ENCODE data around the gene EGFLAM.

EGFLAM gene

GRCh38 chr5:38445374-38446028, 187.1 kb downstream of the EGFLAM start:
- H3K4me1 Mint-ChIP-seq (ENCODE audit: low read depth), result no peaks in the 10 kb centered on the region
- no peaks in the 10 kb centered on the region for H3K36me3 Mint-ChIP-seq (ENCODE audit: low read depth)
- H3K9me3 Mint-ChIP-seq, result no peaks in the 10 kb centered on the region
- no peak overlapping the region for H3K4me3 Mint-ChIP-seq
- H3K27me3 Mint-ChIP-seq, result peaks cover 65% of the 10 kb centered on the region
- no peak overlapping the region for H3K27ac Mint-ChIP-seq

- H3K4me3 Mint-ChIP-seq, result no peak overlapping the region
- H3K36me3 Mint-ChIP-seq (ENCODE audit: low read depth), result no peaks in the 10 kb centered on the region
- H3K4me1 Mint-ChIP-seq (ENCODE audit: low read depth), result no peaks in the 10 kb centered on the region
- no peak overlapping the region for H3K27ac Mint-ChIP-seq
- peaks cover 68% of the 10 kb centered on the region for H3K27me3 Mint-ChIP-seq
- H3K9me3 Mint-ChIP-seq, result no peaks in the 10 kb centered on the region
Observed at GRCh38 chr5:38446029-38446522, 187.7 kb downstream of the EGFLAM start.

DNA sequence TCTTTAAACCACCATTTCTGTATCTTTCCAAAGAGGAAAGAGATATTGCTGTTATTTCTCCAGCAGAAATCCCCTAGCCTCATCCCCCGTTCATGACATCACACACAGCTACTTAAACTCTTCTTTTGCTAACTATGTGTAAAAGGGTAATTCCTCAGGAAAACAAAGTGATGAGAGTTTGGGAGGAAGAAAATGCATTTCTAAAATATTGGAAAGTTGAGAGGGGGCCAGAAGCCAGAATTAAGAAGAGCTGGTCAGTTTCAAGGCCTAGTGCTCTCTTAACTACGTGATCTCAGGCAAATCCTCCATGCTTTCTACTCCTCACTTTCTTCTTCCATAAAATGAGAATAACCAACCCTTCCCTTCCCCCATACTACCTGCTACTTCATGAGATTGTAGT, 188.7 kb downstream of the EGFLAM start:
- H3K4me3 Mint-ChIP-seq, result no peak overlapping the region
- H3K27me3 Mint-ChIP-seq, result peaks cover 64% of the 10 kb centered on the region
- no peaks in the 10 kb centered on the region for H3K36me3 Mint-ChIP-seq (ENCODE audit: low read depth)
- H3K9me3 Mint-ChIP-seq, result no peaks in the 10 kb centered on the region
- no peak overlapping the region for H3K27ac Mint-ChIP-seq
- H3K4me1 Mint-ChIP-seq (ENCODE audit: low read depth), result no peaks in the 10 kb centered on the region

GRCh38 chr5:38447786-38448185, 189.4 kb downstream of the EGFLAM start:
- Mint-ChIP-seq H3K4me1 (ENCODE audit: low read depth) (peaks cover 5% of the 10 kb centered on the region), H3K36me3 (ENCODE audit: low read depth) (no peaks in the 10 kb centered on the region), H3K27me3 (peaks cover 71% of the 10 kb centered on the region), H3K4me3 (no peak overlapping the region), H3K27ac (no peak overlapping the region), H3K9me3 (no peaks in the 10 kb centered on the region)

DNA sequence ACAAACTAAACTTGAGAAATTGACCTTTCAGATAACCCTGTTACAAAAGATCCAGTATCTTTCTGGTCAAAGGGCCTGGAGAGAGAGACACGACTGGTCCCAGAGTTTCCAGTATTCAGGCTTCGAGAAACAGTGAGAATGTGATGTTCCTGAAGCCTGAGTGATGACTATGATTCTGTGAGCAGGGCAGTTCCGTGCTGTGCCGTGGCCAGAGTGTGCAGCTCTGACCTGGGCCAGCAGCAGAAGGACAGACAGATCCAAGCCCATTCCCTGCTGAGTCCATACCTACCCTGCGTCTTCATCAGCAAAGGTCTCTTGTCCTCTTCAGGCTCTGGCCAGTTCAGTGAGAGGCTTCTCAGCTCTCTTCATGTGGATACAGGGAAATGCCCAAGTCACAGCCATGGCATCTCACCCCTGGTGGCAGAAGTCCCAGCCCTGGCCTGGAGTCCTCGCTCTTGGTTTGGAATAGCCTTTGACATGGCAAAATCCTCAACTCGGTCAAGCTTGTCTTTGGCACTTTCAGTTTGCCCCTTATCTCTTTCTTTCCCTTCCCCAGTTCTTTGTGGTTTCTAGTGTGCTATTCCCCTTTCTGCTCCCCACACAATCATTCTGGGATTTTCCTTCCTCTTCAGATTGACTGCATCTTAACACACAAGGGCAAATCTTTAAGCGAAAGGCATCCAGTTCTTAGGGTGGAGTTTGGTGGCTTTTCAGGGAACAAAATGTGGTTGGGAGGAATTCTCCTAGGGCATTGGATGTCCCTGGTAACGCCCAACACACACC, 190.4 kb downstream of the EGFLAM start:
- Mint-ChIP-seq H3K36me3 (ENCODE audit: low read depth) (no peaks in the 10 kb centered on the region), H3K9me3 (no peaks in the 10 kb centered on the region), H3K4me1 (ENCODE audit: low read depth) (peaks cover 15% of the 10 kb centered on the region), H3K4me3 (no peak overlapping the region), H3K27ac (no peak overlapping the region), H3K27me3 (peaks cover 81% of the 10 kb centered on the region)

- H3K4me3 Mint-ChIP-seq, result no peak overlapping the region
- H3K27me3 Mint-ChIP-seq, result peaks cover 87% of the 10 kb centered on the region
- no peaks in the 10 kb centered on the region for H3K36me3 Mint-ChIP-seq (ENCODE audit: low read depth)
- H3K9me3 Mint-ChIP-seq, result no peaks in the 10 kb centered on the region
- H3K27ac Mint-ChIP-seq, result no peak overlapping the region
- peaks cover 23% of the 10 kb centered on the region for H3K4me1 Mint-ChIP-seq (ENCODE audit: low read depth)
Observed at GRCh38 chr5:38450627-38451026, 192.3 kb downstream of the EGFLAM start.

DNA sequence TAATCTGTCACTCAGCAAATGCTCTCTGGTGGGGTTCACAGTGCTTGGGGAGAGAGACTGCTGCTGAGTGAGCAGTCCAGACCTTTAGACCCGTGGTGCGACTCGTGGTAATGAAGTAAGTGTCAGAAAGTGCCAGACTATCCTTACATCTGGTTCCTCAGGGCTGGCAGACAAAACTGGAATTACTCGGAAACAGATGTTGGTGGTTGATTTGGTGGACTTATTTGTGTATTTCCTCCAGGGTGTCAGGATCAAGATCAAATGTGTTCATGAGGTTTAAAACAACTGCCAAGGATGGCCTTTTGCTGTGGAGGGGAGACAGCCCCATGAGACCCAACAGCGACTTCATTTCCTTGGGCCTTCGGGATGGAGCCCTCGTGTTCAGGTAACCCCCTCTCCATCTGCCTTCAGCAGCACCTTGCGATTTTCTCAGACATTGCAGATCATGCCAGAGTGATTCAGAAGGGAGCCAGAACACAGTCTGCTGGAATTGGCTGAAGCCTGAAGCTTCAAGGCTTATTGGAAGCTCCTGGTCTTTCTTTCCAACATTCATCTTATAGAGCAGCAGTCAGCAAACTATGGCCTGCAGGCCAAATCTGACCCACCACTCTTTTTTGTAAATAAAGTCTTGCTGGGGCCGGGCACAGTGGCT, 192.8 kb downstream of the EGFLAM start:
- H3K4me1 Mint-ChIP-seq (ENCODE audit: low read depth), result peaks cover 23% of the 10 kb centered on the region
- no peaks in the 10 kb centered on the region for H3K36me3 Mint-ChIP-seq (ENCODE audit: low read depth)
- peaks cover 88% of the 10 kb centered on the region for H3K27me3 Mint-ChIP-seq
- H3K27ac Mint-ChIP-seq, result no peak overlapping the region
- no peaks in the 10 kb centered on the region for H3K9me3 Mint-ChIP-seq
- no peak overlapping the region for H3K4me3 Mint-ChIP-seq

GRCh38 chr5:38452201-38452600, 193.8 kb downstream of the EGFLAM start:
- H3K9me3 Mint-ChIP-seq, result no peaks in the 10 kb centered on the region
- H3K27me3 Mint-ChIP-seq, result peaks cover 88% of the 10 kb centered on the region
- H3K4me1 Mint-ChIP-seq (ENCODE audit: low read depth), result peaks cover 23% of the 10 kb centered on the region
- H3K36me3 Mint-ChIP-seq (ENCODE audit: low read depth), result no peaks in the 10 kb centered on the region
- H3K27ac Mint-ChIP-seq, result no peak overlapping the region
- no peak overlapping the region for H3K4me3 Mint-ChIP-seq

DNA sequence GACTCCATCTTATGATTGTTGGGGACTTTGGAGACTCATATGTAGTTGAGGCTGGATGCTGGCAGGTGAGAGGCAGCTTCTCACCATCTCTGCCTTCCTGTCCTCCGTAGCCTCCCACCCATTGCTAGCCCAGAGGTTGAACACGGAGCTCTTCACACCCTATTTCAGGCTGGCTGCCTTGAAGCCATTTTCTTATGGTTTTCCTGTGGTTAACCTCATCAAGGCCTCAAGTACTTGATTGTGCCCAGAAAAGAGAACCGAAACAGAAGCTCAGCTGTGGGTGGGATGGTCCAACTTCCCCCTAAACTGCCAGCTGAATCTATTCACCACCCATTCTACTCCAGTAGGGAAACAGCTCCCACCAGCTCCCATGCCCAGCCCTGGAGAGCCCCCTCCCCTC, 195.1 kb downstream of the EGFLAM start:
- Mint-ChIP-seq H3K27me3 (peaks cover 90% of the 10 kb centered on the region), H3K9me3 (no peaks in the 10 kb centered on the region), H3K4me3 (no peak overlapping the region), H3K4me1 (ENCODE audit: low read depth) (peaks cover 23% of the 10 kb centered on the region), H3K36me3 (ENCODE audit: low read depth) (no peaks in the 10 kb centered on the region), H3K27ac (peak overlapping the region; percentile 53)

GRCh38 chr5:38453921-38454320, 195.6 kb downstream of the EGFLAM start:
- H3K4me1 Mint-ChIP-seq (ENCODE audit: low read depth), result peaks cover 23% of the 10 kb centered on the region
- no peaks in the 10 kb centered on the region for H3K36me3 Mint-ChIP-seq (ENCODE audit: low read depth)
- no peak overlapping the region for H3K27ac Mint-ChIP-seq
- H3K9me3 Mint-ChIP-seq, result no peaks in the 10 kb centered on the region
- H3K4me3 Mint-ChIP-seq, result no peak overlapping the region
- peaks cover 89% of the 10 kb centered on the region for H3K27me3 Mint-ChIP-seq

- H3K9me3 Mint-ChIP-seq, result no peaks in the 10 kb centered on the region
- no peaks in the 10 kb centered on the region for H3K36me3 Mint-ChIP-seq (ENCODE audit: low read depth)
- no peak overlapping the region for H3K4me3 Mint-ChIP-seq
- H3K27me3 Mint-ChIP-seq, result peaks cover 87% of the 10 kb centered on the region
- peak overlapping the region; percentile 22 for H3K27ac Mint-ChIP-seq
- H3K4me1 Mint-ChIP-seq (ENCODE audit: low read depth), result peaks cover 23% of the 10 kb centered on the region
Observed at GRCh38 chr5:38455796-38456330, 197.5 kb downstream of the EGFLAM start.

GRCh38 chr5:38456657-38457399, 198.5 kb downstream of the EGFLAM start:
- Mint-ChIP-seq H3K27me3 (peaks cover 84% of the 10 kb centered on the region), H3K27ac (no peak overlapping the region), H3K4me3 (no peak overlapping the region), H3K4me1 (ENCODE audit: low read depth) (peaks cover 23% of the 10 kb centered on the region), H3K36me3 (ENCODE audit: low read depth) (no peaks in the 10 kb centered on the region), H3K9me3 (no peaks in the 10 kb centered on the region)

GRCh38 chr5:38458174-38458573, 199.8 kb downstream of the EGFLAM start:
- H3K27ac Mint-ChIP-seq, result no peak overlapping the region
- no peaks in the 10 kb centered on the region for H3K9me3 Mint-ChIP-seq
- H3K27me3 Mint-ChIP-seq, result peaks cover 83% of the 10 kb centered on the region
- H3K4me1 Mint-ChIP-seq (ENCODE audit: low read depth), result peaks cover 14% of the 10 kb centered on the region
- no peak overlapping the region for H3K4me3 Mint-ChIP-seq
- H3K36me3 Mint-ChIP-seq (ENCODE audit: low read depth), result no peaks in the 10 kb centered on the region

DNA sequence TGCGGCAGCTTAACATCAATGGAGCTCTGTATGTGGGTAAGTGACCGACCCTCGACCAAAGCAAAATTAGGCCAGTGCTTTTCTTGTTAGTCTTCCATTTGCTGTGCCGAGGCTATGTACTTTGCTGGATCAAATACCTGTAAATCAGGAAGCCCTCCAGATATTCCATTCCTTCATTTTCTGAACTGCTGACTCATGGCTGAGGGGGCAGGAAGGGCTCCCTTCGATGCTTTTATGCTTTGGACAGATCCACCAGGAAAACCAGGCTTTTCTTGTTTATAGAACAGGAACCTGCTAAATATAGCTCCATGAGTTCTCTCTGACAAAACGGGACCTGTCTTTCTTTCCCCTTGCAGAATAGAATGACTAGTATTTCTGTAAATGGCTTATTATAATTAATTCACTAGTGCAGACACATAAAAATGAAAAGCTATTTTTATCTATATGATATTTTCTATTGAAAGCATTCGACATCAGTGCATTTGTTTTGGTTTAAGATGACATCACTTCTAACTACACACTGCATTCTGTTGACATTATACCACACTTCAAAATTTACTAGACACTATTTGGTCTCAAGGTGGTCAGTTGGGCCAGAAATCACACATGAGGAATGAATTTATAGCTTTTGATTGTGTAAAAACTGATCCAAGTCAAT, 204.7 kb downstream of the EGFLAM start:
- no peaks in the 10 kb centered on the region for H3K36me3 Mint-ChIP-seq (ENCODE audit: low read depth)
- no peaks in the 10 kb centered on the region for H3K9me3 Mint-ChIP-seq
- H3K4me1 Mint-ChIP-seq (ENCODE audit: low read depth), result no peaks in the 10 kb centered on the region
- H3K27ac Mint-ChIP-seq, result no peak overlapping the region
- no peak overlapping the region for H3K4me3 Mint-ChIP-seq
- H3K27me3 Mint-ChIP-seq, result peaks cover 48% of the 10 kb centered on the region
